Esophagus muscularis mucosa (tissue), 3 donors: ENCODE data around the gene AANAT.

Experiments used
- POLR2A ChIP-seq: fragments of 450-650 bp; IDR thresholded peaks from one replicate; pipeline ENCODE4 v1.6.1; 2017; ENCODE audit warnings: antibody characterized with exemption, moderate library complexity, mild to moderate bottlenecking, low read depth
- TF ChIP-seq, protein P1 (sequence below), 3 experiments: fragments of 200-600 bp in 2 of 3; fragments of 450-650 bp in 1 of 3; sonication (generic) in 2 of 3; IDR thresholded peaks; one replicate each; pipeline ENCODE4 v1.5.1; 2017 to 2019; ENCODE audit warnings: antibody characterized with exemption in 3 of 3, mild to moderate bottlenecking in 2 of 3, moderate library complexity in 1 of 3

DNA sequence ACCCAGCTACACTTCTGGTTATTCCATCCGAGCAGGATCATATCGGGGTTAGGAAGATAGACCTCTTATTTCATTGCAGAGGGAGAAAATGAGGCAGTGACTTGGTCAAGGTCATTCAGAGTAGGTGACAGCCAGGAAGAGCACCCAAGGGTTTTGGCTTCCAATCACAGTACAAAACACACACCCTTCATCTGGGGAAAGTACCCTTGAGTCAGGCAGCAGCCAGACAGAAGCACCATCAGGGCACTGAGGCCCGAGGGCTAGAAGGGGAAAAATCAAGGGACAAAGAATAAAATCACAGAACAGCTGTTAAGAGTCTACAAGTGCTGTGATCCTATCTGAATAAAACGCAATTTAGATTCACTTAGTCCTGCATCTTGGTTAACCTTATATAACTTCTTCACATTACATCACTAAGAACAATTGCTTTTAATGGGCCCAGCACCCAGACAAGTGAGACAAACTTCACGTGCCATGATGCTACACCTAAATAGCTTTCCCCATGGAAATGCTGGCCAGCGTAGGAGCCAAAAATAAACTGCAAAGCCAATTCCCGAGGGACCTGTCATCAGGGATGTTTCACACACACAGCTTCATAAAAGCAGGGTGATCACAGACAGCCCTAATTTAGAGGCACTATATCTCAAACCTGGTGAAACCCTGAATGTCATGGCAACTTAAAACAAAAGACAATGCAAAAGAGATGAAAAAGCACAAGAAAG, 19.3 kb upstream of the AANAT start:
- TF ChIP-seq, protein P1, sequence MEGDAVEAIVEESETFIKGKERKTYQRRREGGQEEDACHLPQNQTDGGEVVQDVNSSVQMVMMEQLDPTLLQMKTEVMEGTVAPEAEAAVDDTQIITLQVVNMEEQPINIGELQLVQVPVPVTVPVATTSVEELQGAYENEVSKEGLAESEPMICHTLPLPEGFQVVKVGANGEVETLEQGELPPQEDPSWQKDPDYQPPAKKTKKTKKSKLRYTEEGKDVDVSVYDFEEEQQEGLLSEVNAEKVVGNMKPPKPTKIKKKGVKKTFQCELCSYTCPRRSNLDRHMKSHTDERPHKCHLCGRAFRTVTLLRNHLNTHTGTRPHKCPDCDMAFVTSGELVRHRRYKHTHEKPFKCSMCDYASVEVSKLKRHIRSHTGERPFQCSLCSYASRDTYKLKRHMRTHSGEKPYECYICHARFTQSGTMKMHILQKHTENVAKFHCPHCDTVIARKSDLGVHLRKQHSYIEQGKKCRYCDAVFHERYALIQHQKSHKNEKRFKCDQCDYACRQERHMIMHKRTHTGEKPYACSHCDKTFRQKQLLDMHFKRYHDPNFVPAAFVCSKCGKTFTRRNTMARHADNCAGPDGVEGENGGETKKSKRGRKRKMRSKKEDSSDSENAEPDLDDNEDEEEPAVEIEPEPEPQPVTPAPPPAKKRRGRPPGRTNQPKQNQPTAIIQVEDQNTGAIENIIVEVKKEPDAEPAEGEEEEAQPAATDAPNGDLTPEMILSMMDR (IDR thresholded peaks at IDR 0.05): no peak
- no peak for TF ChIP-seq POLR2A
